Astrocyte (in vitro differentiated cells and primary cell): ENCODE data around the gene NHERF2. TPM values are rescaled to one million over a fixed set of nuclear protein-coding genes. Genes with fewer than 3 reads are reported as not detected.

Experiments
- DNase-seq: peaks from one replicate; pipeline ENCODE4 v3.0.0-alpha.2; 2010; ENCODE audit warnings: low read depth
- FAIRE-seq: peaks from 2 replicates; lab custom pipeline; 2011; peaks lifted over from hg19 to GRCh38; lab: Jason Lieb, UNC
- H2AFZ ChIP-seq: 2 replicates; pipeline ENCODE4 v1.6.0; 2012; ENCODE audit warnings: low read depth, low read length, inconsistent platforms
- H3K27ac ChIP-seq: 2 replicates; pipeline ENCODE4 v1.5.1; 2011; ENCODE audit warnings: low read depth, low read length, inconsistent platforms
- H3K27me3 ChIP-seq: 2 replicates; pipeline ENCODE4 v1.6.0; 2011; ENCODE audit warnings: low read length, inconsistent platforms; ENCODE audit not compliant: insufficient read depth
- H3K36me3 ChIP-seq: 2 replicates; pipeline ENCODE4 v1.5.1; 2011; ENCODE audit warnings: low read length, inconsistent platforms; ENCODE audit not compliant: insufficient read depth
- H3K4me1 ChIP-seq: 2 replicates; pipeline ENCODE4 v1.5.1; 2011; ENCODE audit warnings: low read length, inconsistent platforms; ENCODE audit not compliant: insufficient read depth
- H3K4me2 ChIP-seq: 2 replicates; pipeline ENCODE4 v1.6.0; 2012; ENCODE audit warnings: low read length, inconsistent platforms
- H3K4me3 ChIP-seq: 2 replicates; pipeline ENCODE4 v1.5.1; 2011; ENCODE audit warnings: low read depth, mild to moderate bottlenecking, low read length, inconsistent platforms; ENCODE audit not compliant: insufficient read depth
- H3K79me2 ChIP-seq: 2 replicates; pipeline ENCODE4 v1.6.0; 2012; ENCODE audit warnings: mild to moderate bottlenecking, low read length, inconsistent platforms; ENCODE audit not compliant: insufficient read depth
- H3K9ac ChIP-seq: 2 replicates; pipeline ENCODE4 v1.6.0; 2012; ENCODE audit warnings: mild to moderate bottlenecking, low read length, inconsistent platforms
- H3K9me3 ChIP-seq: 2 replicates; pipeline ENCODE4 v1.5.1; 2012; ENCODE audit warnings: low read depth, mild to moderate bottlenecking, low read length, inconsistent platforms; ENCODE audit not compliant: insufficient read depth
- H4K20me1 ChIP-seq: 2 replicates; pipeline ENCODE4 v1.6.0; 2012; ENCODE audit warnings: low read length, inconsistent platforms; ENCODE audit not compliant: insufficient read depth
- H3K27ac Mint-ChIP-seq: one replicate; pipeline ENCODE4 v1.8.0; 2021; ENCODE audit warnings: mild to moderate bottlenecking, mixed read lengths; ENCODE audit not compliant: unreplicated experiment
- H3K27me3 Mint-ChIP-seq: one replicate; pipeline ENCODE4 v1.8.0; 2021; ENCODE audit warnings: low read depth, mixed read lengths; ENCODE audit not compliant: unreplicated experiment
- H3K36me3 Mint-ChIP-seq: one replicate; pipeline ENCODE4 v1.8.0; 2021; ENCODE audit warnings: low read depth, mixed read lengths; ENCODE audit not compliant: unreplicated experiment
- H3K4me1 Mint-ChIP-seq: one replicate; pipeline ENCODE4 v1.8.0; 2021; ENCODE audit warnings: low read depth, mixed read lengths; ENCODE audit not compliant: unreplicated experiment
- H3K4me3 Mint-ChIP-seq: one replicate; pipeline ENCODE4 v1.8.0; 2021; ENCODE audit warnings: mild to moderate bottlenecking, moderate library complexity, mixed read lengths; ENCODE audit not compliant: unreplicated experiment
- H3K9me3 Mint-ChIP-seq: one replicate; pipeline ENCODE4 v1.8.0; 2021; ENCODE audit warnings: mild to moderate bottlenecking, mixed read lengths; ENCODE audit not compliant: unreplicated experiment
- EZH2 ChIP-seq: IDR thresholded peaks from 2 replicates; pipeline ENCODE4 v1.6.1; 2012; ENCODE audit warnings: mild to moderate bottlenecking, low read length, inconsistent platforms; ENCODE audit not compliant: insufficient read depth
- total RNA-seq: library from RNA; stranded (reverse); gene quantifications from 2 replicates; pipeline ENCODE4 v1.2.1, GENCODE V29; 2021
- TF ChIP-seq, protein P1 (sequence below): IDR thresholded peaks from 2 replicates; pipeline ENCODE4 v1.5.1; 2011; ENCODE audit warnings: low read depth, mild to moderate bottlenecking, inconsistent platforms, low read length, moderate library complexity; ENCODE audit not compliant: insufficient read depth

The NHERF2 gene
- total RNA-seq, 1 donor from 2014 or later = 92.5 TPM

GRCh38 chr16:2079311-2079800 is 52.7 kb downstream of the NHERF2 start:
- no peaks in the 10 kb centered on the region for H3K36me3 ChIP-seq

DNA sequence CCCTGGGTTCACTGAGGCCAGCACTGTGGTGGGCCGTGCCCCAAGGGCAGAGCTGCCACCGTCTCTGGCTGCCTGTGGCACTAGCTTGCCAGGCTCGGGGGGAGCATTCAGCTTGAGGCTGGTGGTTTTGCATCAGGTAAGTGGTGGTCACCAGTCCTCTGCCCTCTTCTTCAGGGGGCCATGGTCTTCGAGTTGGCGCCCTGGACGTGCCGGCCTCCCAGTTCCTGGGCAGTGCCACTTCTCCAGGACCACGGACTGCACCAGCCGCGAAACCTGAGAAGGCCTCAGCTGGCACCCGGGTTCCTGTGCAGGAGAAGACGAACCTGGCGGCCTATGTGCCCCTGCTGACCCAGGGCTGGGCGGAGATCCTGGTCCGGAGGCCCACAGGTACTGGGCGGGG is 53.3 kb downstream of the NHERF2 start:
- Mint-ChIP-seq H3K27me3 (no peaks in the 10 kb centered on the region), H3K4me1 (no peaks in the 10 kb centered on the region), H3K4me3 (no peak overlapping the region), H3K9me3 (no peaks in the 10 kb centered on the region), H3K36me3 (peaks cover 7% of the 10 kb centered on the region), H3K27ac (no peak overlapping the region)
- Histone ChIP-seq H3K79me2 (no peaks in the 10 kb centered on the region), H3K4me3 (no peak overlapping the region), H3K27ac (no peak overlapping the region), H3K27me3 (no peaks in the 10 kb centered on the region), H3K36me3 (no peaks in the 10 kb centered on the region), H4K20me1 (no peaks in the 10 kb centered on the region), H3K9ac (no peak overlapping the region), H3K9me3 (no peaks in the 10 kb centered on the region), H3K4me1 (no peaks in the 10 kb centered on the region), H3K4me2 (no peak overlapping the region), H2AFZ (no peak overlapping the region)
- DNase-seq (no peak), FAIRE-seq (no peak)
- TF ChIP-seq, protein P1, sequence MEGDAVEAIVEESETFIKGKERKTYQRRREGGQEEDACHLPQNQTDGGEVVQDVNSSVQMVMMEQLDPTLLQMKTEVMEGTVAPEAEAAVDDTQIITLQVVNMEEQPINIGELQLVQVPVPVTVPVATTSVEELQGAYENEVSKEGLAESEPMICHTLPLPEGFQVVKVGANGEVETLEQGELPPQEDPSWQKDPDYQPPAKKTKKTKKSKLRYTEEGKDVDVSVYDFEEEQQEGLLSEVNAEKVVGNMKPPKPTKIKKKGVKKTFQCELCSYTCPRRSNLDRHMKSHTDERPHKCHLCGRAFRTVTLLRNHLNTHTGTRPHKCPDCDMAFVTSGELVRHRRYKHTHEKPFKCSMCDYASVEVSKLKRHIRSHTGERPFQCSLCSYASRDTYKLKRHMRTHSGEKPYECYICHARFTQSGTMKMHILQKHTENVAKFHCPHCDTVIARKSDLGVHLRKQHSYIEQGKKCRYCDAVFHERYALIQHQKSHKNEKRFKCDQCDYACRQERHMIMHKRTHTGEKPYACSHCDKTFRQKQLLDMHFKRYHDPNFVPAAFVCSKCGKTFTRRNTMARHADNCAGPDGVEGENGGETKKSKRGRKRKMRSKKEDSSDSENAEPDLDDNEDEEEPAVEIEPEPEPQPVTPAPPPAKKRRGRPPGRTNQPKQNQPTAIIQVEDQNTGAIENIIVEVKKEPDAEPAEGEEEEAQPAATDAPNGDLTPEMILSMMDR = no peak
- no peak for TF ChIP-seq EZH2

More at GRCh38 chr16:2079311-2079800, 52.7 kb downstream of the NHERF2 start:
- H3K79me2 ChIP-seq = no peaks in the 10 kb centered on the region
- H3K4me3 ChIP-seq = no peak overlapping the region
- H3K4me2 ChIP-seq = no peak overlapping the region
- Mint-ChIP-seq H3K27ac (no peak overlapping the region), H3K27me3 (no peaks in the 10 kb centered on the region), H3K36me3 (peaks cover 12% of the 10 kb centered on the region), H3K4me1 (no peaks in the 10 kb centered on the region), H3K4me3 (no peak overlapping the region), H3K9me3 (no peaks in the 10 kb centered on the region)
- TF ChIP-seq EZH2 = no peak
- TF ChIP-seq, protein P1 = no peak
- no peaks in the 10 kb centered on the region for H3K9me3 ChIP-seq
- FAIRE-seq (no peak), DNase-seq (no peak)
- H3K27me3 ChIP-seq = no peaks in the 10 kb centered on the region
- no peak overlapping the region for H2AFZ ChIP-seq
- H4K20me1 ChIP-seq = no peaks in the 10 kb centered on the region
- no peaks in the 10 kb centered on the region for H3K4me1 ChIP-seq
- H3K9ac ChIP-seq = no peak overlapping the region
- H3K27ac ChIP-seq = no peak overlapping the region

- H3K9ac ChIP-seq = no peak overlapping the region
- Mint-ChIP-seq H3K36me3 (peaks cover 5% of the 10 kb centered on the region), H3K27ac (no peak overlapping the region), H3K4me3 (no peak overlapping the region), H3K9me3 (no peaks in the 10 kb centered on the region), H3K4me1 (no peaks in the 10 kb centered on the region), H3K27me3 (no peaks in the 10 kb centered on the region)
- no peak overlapping the region for H2AFZ ChIP-seq
- no peak overlapping the region for H3K27ac ChIP-seq
- H3K4me2 ChIP-seq = no peak overlapping the region
- H3K4me3 ChIP-seq = no peak overlapping the region
- no peaks in the 10 kb centered on the region for H4K20me1 ChIP-seq
- DNase-seq (no peak), FAIRE-seq (no peak)
- H3K9me3 ChIP-seq = no peaks in the 10 kb centered on the region
- H3K79me2 ChIP-seq = no peaks in the 10 kb centered on the region
- no peak for TF ChIP-seq EZH2
- TF ChIP-seq, protein P1 = no peak
- no peaks in the 10 kb centered on the region for H3K27me3 ChIP-seq
- H3K36me3 ChIP-seq = no peaks in the 10 kb centered on the region
- no peaks in the 10 kb centered on the region for H3K4me1 ChIP-seq
Measured at GRCh38 chr16:2081201-2082084, 54.7 kb downstream of the NHERF2 start.
